ENCODE measurements around the gene C12orf43. TPM values are rescaled to one million over a fixed set of nuclear protein-coding genes. Genes with fewer than 3 reads are reported as not detected.
"Not testable (repeated sequence)": the region's sequence is repeated elsewhere in the genome, so short reads cannot be mapped to it uniquely, and the experiment has no call there.

Gene C12orf43
- polyA plus RNA-seq, 1 donor (not counting 4 experiments of a cell fraction or from before 2014, with no cell fraction given) = 12.8 TPM

GRCh38 chr12:121048442-121048841 is 32.2 kb upstream of the C12orf43 start:
- Histone ChIP-seq H3K9ac (ENCODE audit: control insufficient read depth, extremely low read depth, insufficient read depth, low read length) (no peak overlapping the region), H3K27ac (ENCODE audit: control insufficient read depth, insufficient read depth, low read length) (no peak overlapping the region), H3K9me3 (ENCODE audit: control insufficient read depth, low read depth, low read length) (no peaks in the 10 kb centered on the region), H3K4me2 (ENCODE audit: control insufficient read depth, extremely low read depth, insufficient read depth, low read depth, low read length) (no peak overlapping the region), H4K20me1 (ENCODE audit: control insufficient read depth, extremely low read depth, insufficient read depth, low read length) (no peaks in the 10 kb centered on the region), H2AFZ (ENCODE audit: control insufficient read depth, low read length) (no peak overlapping the region), H3K36me3 (ENCODE audit: control insufficient read depth in 2 of 2, extremely low read depth in 1 of 2, insufficient read depth in 2 of 2, low read length in 2 of 2) (no peaks in the 10 kb centered on the region), H3K9me1 (ENCODE audit: control insufficient read depth, extremely low read depth, insufficient read depth, low read length) (no peaks in the 10 kb centered on the region), H3K4me1 (ENCODE audit: control insufficient read depth, extremely low read depth, insufficient read depth, low read length) (no peaks in the 10 kb centered on the region), H3K79me2 (ENCODE audit: control insufficient read depth, insufficient read depth, low read length) (no peaks in the 10 kb centered on the region), H3K4me3 (ENCODE audit: control insufficient read depth in 2 of 3, extremely low read depth in 1 of 3, insufficient read depth in 2 of 3, low read depth in 1 of 3, low read length in 3 of 3) (no peak overlapping the region), H3K27me3 (ENCODE audit: control insufficient read depth, extremely low read depth, insufficient read depth, low read length) (peaks cover 3% of the 10 kb centered on the region)
- no peak for FAIRE-seq
- dilution Hi-C loops (cut with MboI; ENCODE audit: extremely low pct_ligation_motif_present, low sequenced_read_pairs) = no loop called here
- DNase-seq (ENCODE audit: low read depth, low spot score) = no peak
- TF ChIP-seq, protein P1, sequence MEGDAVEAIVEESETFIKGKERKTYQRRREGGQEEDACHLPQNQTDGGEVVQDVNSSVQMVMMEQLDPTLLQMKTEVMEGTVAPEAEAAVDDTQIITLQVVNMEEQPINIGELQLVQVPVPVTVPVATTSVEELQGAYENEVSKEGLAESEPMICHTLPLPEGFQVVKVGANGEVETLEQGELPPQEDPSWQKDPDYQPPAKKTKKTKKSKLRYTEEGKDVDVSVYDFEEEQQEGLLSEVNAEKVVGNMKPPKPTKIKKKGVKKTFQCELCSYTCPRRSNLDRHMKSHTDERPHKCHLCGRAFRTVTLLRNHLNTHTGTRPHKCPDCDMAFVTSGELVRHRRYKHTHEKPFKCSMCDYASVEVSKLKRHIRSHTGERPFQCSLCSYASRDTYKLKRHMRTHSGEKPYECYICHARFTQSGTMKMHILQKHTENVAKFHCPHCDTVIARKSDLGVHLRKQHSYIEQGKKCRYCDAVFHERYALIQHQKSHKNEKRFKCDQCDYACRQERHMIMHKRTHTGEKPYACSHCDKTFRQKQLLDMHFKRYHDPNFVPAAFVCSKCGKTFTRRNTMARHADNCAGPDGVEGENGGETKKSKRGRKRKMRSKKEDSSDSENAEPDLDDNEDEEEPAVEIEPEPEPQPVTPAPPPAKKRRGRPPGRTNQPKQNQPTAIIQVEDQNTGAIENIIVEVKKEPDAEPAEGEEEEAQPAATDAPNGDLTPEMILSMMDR (optimal IDR thresholded peaks at IDR 0.05 in 1 of 3, IDR thresholded peaks at IDR 0.05 in 1 of 3, conservative IDR thresholded peaks at IDR 0.05 in 1 of 3; ENCODE audit: extremely low read depth in 1 of 3, insufficient read depth in 2 of 3, low read length in 3 of 3) = no peak
- TF ChIP-seq EZH2 (IDR thresholded peaks at IDR 0.05; ENCODE audit: low read length) = no peak

DNA sequence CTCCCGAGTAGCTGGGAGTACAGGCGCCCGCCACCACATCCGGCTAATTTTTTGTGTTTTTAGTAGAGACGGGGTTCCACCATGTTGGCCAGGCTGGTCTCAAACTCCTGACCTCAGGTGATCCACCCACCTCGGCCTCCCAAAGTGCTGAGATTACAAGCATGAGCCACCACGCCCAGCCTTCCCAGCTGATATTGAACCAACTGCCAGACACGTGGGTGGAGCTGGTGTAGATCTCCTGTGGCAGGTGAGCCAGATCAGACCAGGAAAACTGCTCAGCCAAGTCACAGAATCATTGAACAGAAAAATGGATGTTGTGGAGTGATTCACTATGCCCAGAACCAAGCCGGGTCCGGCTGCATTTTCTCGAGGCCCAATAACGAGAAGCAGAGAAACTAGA is 31.1 kb upstream of the C12orf43 start:
- H3K27ac ChIP-seq (ENCODE audit: control insufficient read depth, insufficient read depth, low read length); H3K9me1 ChIP-seq (ENCODE audit: control insufficient read depth, extremely low read depth, insufficient read depth, low read length); H3K27me3 ChIP-seq (ENCODE audit: control insufficient read depth, extremely low read depth, insufficient read depth, low read length); H3K4me1 ChIP-seq (ENCODE audit: control insufficient read depth, extremely low read depth, insufficient read depth, low read length); H3K9me3 ChIP-seq (ENCODE audit: control insufficient read depth, low read depth, low read length); H3K9ac ChIP-seq (ENCODE audit: control insufficient read depth, extremely low read depth, insufficient read depth, low read length); FAIRE-seq; dilution Hi-C loops (cut with MboI; ENCODE audit: extremely low pct_ligation_motif_present, low sequenced_read_pairs); H3K4me3 ChIP-seq (ENCODE audit: control insufficient read depth in 2 of 3, extremely low read depth in 1 of 3, insufficient read depth in 2 of 3, low read depth in 1 of 3, low read length in 3 of 3); H3K79me2 ChIP-seq (ENCODE audit: control insufficient read depth, insufficient read depth, low read length); H4K20me1 ChIP-seq (ENCODE audit: control insufficient read depth, extremely low read depth, insufficient read depth, low read length); DNase-seq (ENCODE audit: low read depth, low spot score); H3K4me2 ChIP-seq (ENCODE audit: control insufficient read depth, extremely low read depth, insufficient read depth, low read depth, low read length); H2AFZ ChIP-seq (ENCODE audit: control insufficient read depth, low read length); H3K36me3 ChIP-seq (ENCODE audit: control insufficient read depth in 2 of 2, extremely low read depth in 1 of 2, insufficient read depth in 2 of 2, low read length in 2 of 2): not testable (repeated sequence)

DNA sequence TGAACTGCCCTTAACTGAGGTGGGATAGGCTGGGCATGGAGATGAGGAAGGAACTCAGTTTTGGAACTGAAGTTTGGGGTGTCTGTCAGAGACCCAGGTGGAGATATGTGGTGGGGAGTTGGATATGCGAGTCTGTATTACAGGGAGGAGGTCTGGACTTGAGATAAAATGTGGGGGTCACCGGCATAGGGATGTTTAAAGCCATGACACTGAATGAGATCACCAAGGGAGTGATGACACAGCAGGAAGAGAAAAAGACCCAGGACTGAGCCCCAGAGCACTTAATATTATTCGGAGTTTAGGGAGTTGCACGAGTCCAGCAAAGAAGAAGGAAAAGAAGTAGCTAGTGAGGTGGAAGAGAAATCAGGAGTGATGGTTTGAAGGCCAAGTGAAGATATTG is 26.8 kb upstream of the C12orf43 start:
- TF ChIP-seq EZH2 (IDR thresholded peaks at IDR 0.05; ENCODE audit: low read length) = no peak
- FAIRE-seq = no peak

More for the DNA sequence above, 26.8 kb upstream of the C12orf43 start:
- H4K20me1 ChIP-seq (ENCODE audit: control insufficient read depth, extremely low read depth, insufficient read depth, low read length) = no peaks in the 10 kb centered on the region
- H3K4me1 ChIP-seq (ENCODE audit: control insufficient read depth, extremely low read depth, insufficient read depth, low read length) = peaks cover 6% of the 10 kb centered on the region
- H3K4me3 ChIP-seq (ENCODE audit: control insufficient read depth in 2 of 3, extremely low read depth in 1 of 3, insufficient read depth in 2 of 3, low read depth in 1 of 3, low read length in 3 of 3) = no peak overlapping the region
- dilution Hi-C loops (cut with MboI; ENCODE audit: extremely low pct_ligation_motif_present, low sequenced_read_pairs) = no loop called here
- no peaks in the 10 kb centered on the region for H3K9me3 ChIP-seq (ENCODE audit: control insufficient read depth, low read depth, low read length)
- H2AFZ ChIP-seq (ENCODE audit: control insufficient read depth, low read length) = no peak overlapping the region
- H3K27me3 ChIP-seq (ENCODE audit: control insufficient read depth, extremely low read depth, insufficient read depth, low read length) = peaks cover 3% of the 10 kb centered on the region
- H3K79me2 ChIP-seq (ENCODE audit: control insufficient read depth, insufficient read depth, low read length) = no peaks in the 10 kb centered on the region
- no peak overlapping the region for H3K9ac ChIP-seq (ENCODE audit: control insufficient read depth, extremely low read depth, insufficient read depth, low read length)
- no peak overlapping the region for H3K27ac ChIP-seq (ENCODE audit: control insufficient read depth, insufficient read depth, low read length)
- no peak for DNase-seq (ENCODE audit: low read depth, low spot score)
- no peaks in the 10 kb centered on the region for H3K9me1 ChIP-seq (ENCODE audit: control insufficient read depth, extremely low read depth, insufficient read depth, low read length)
- no peaks in the 10 kb centered on the region for H3K36me3 ChIP-seq (ENCODE audit: control insufficient read depth in 2 of 2, extremely low read depth in 1 of 2, insufficient read depth in 2 of 2, low read length in 2 of 2)
- H3K4me2 ChIP-seq (ENCODE audit: control insufficient read depth, extremely low read depth, insufficient read depth, low read depth, low read length) = no peak overlapping the region
